ENCODE measurements around the gene ITCH. TPM values are rescaled to one million over a fixed set of nuclear protein-coding genes. Genes with fewer than 3 reads are reported as not detected.
A peak's percentile ranks its signal among the peaks of the same experiment; 100 is the strongest.

The ITCH gene
- total and polyA plus RNA-seq, 9 of the 15 experiments (the other 6 are each of a cell fraction or from before 2014, with no cell fraction given) = 7.5 to 53.0 (median 22.9) TPM

DNA sequence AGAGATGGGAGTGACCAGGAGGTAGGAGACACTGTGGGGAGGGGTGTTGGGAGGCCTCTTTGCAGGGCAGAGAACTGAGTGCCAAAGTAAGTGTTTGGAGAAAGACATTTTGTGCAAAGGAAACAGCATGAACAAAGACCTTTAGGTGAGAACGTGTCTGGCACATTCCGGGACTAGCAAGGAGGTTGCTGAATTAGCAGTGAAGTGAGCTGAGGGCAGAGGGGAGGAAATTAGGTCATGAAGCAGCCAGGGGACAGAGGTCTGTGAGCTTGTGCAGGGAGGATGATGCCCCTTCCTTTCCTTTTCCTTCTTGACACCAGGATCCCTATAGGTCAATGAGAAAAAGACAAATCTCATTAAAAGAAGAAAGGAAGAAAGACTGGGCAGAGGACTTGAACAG is 38.5 kb upstream of the ITCH start:
- Histone ChIP-seq H3K4me2 (ENCODE audit: insufficient read depth, low read length) (no peak overlapping the region), H3K4me1 (replicated peaks in 1 of 2; ENCODE audit: control insufficient read depth in 2 of 2, insufficient read depth in 2 of 2, low read length in 2 of 2) (peaks cover 5 to 13% of the 10 kb centered on the region in 2 experiments; a peak in 4 of 5 replicates), H3K9me3 (replicated peaks; ENCODE audit: control insufficient read depth, insufficient read depth, low read depth, low read length) (no peaks in the 10 kb centered on the region), H3K27me3 (ENCODE audit: control insufficient read depth in 2 of 2, insufficient read depth in 2 of 2, low read length in 2 of 2) (no peaks in the 10 kb centered on the region), H4K20me1 (replicated peaks; ENCODE audit: control insufficient read depth, insufficient read depth, low read length) (no peaks in the 10 kb centered on the region), H3K4me3 (no peak overlapping the region), H3K9ac (ENCODE audit: insufficient read depth in 1 of 2, low read depth in 2 of 2, low read length in 2 of 2) (no peak overlapping the region), H3K9me1 (ENCODE audit: control insufficient read depth, insufficient read depth, low read length) (no peaks in the 10 kb centered on the region), H3K79me2 (ENCODE audit: control insufficient read depth, insufficient read depth, low read length) (no peaks in the 10 kb centered on the region), H3K36me3 (ENCODE audit: control insufficient read depth, insufficient read depth, low read length) (no peaks in the 10 kb centered on the region), H3K27ac (ENCODE audit: extremely low read depth, low read depth, low read length) (no peak overlapping the region), H2AFZ (ENCODE audit: low read depth, low read length) (peak overlapping the region; percentile 57)
- in situ Hi-C loops (cut with MboI) (no loop called here), intact Hi-C loops (cut with micrococcal nuclease) (no loop called here)
- ChIA-PET CTCF (ENCODE audit: low intra/inter-chr PET ratio) (no interaction called here), POLR2A (interaction anchor here (0.6 to 1.0 kb wide), 3 partner anchors 11 to 902 kb away, joined by 3 to 4 read pairs (median 3); partner anchors contain the start of gene MMP24)
- DNase-seq (ENCODE audit: extremely low read depth in 1 of 4, low spot score in 3 of 4) = no peak
- ATAC-seq = no peak
- BruUV-seq (replicated peaks) = no TSS peak
- no peak for FAIRE-seq
- WGBS (ENCODE audit: insufficient coverage, low coverage, missing lambda C conversion rate) = 35% methylated on average over 2 of the region's 2 CpGs
- TF ChIP-seq TOE1 (IDR thresholded peaks at IDR 0.05; ENCODE audit: borderline replicate concordance) (no peak), TOE1 (CRISPR knock-in tag; IDR thresholded peaks at IDR 0.05; ENCODE audit: borderline replicate concordance, low read depth) (no peak), ATF7 (IDR thresholded peaks at IDR 0.05) (no peak), SIN3B (IDR thresholded peaks at IDR 0.05; ENCODE audit: low read depth) (no peak), ZNF609 (CRISPR knock-in tag; IDR thresholded peaks at IDR 0.05; ENCODE audit: borderline replicate concordance) (no peak), ZNF212 (CRISPR knock-in tag; IDR thresholded peaks at IDR 0.05) (no peak), ETV5 (CRISPR knock-in tag; IDR thresholded peaks at IDR 0.05; ENCODE audit: low read depth) (no peak), MXI1 (IDR thresholded peaks at IDR 0.05; ENCODE audit: low read depth, low read length) (no peak), MTA1 (IDR thresholded peaks at IDR 0.05; ENCODE audit: borderline replicate concordance) (no peak)
- TF ChIP-seq, protein P1, sequence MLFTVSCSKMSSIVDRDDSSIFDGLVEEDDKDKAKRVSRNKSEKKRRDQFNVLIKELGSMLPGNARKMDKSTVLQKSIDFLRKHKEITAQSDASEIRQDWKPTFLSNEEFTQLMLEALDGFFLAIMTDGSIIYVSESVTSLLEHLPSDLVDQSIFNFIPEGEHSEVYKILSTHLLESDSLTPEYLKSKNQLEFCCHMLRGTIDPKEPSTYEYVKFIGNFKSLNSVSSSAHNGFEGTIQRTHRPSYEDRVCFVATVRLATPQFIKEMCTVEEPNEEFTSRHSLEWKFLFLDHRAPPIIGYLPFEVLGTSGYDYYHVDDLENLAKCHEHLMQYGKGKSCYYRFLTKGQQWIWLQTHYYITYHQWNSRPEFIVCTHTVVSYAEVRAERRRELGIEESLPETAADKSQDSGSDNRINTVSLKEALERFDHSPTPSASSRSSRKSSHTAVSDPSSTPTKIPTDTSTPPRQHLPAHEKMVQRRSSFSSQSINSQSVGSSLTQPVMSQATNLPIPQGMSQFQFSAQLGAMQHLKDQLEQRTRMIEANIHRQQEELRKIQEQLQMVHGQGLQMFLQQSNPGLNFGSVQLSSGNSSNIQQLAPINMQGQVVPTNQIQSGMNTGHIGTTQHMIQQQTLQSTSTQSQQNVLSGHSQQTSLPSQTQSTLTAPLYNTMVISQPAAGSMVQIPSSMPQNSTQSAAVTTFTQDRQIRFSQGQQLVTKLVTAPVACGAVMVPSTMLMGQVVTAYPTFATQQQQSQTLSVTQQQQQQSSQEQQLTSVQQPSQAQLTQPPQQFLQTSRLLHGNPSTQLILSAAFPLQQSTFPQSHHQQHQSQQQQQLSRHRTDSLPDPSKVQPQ (CRISPR knock-in tag; IDR thresholded peaks at IDR 0.05; ENCODE audit: borderline replicate concordance) = no peak
- TF ChIP-seq, protein P2, sequence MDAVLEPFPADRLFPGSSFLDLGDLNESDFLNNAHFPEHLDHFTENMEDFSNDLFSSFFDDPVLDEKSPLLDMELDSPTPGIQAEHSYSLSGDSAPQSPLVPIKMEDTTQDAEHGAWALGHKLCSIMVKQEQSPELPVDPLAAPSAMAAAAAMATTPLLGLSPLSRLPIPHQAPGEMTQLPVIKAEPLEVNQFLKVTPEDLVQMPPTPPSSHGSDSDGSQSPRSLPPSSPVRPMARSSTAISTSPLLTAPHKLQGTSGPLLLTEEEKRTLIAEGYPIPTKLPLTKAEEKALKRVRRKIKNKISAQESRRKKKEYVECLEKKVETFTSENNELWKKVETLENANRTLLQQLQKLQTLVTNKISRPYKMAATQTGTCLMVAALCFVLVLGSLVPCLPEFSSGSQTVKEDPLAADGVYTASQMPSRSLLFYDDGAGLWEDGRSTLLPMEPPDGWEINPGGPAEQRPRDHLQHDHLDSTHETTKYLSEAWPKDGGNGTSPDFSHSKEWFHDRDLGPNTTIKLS (IDR thresholded peaks at IDR 0.05; ENCODE audit: borderline replicate concordance, low read depth) = no peak
